ENCODE data around the gene RYR2.

DNA sequence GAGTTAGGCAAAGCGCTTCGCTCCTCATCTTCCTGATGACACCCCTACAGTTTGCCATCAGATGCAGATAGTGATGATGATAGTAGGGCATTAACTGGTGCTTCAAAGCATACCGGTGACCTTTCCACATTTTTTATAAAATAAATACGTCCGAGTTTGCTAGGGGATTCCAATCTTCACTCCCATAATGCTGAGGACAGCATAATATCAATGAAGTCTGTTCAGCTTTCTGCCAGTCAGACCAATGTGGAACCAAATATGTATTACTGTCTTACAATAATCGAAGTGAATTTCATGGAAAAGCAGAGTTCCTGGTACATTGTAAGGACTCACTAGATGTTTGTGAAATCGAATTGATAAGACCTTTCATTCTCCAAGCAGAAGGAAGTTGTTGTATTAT lies 258.7 kb downstream of the RYR2 start:
- TF ChIP-seq CTCF (conservative IDR thresholded peaks at IDR 0.05) (no peak), ZFX (IDR thresholded peaks at IDR 0.05) (no peak)
